OCI-LY7 (cell line): ENCODE results near the gene TECRL. TPM values are rescaled to one million over a fixed set of nuclear protein-coding genes. Genes with fewer than 3 reads are reported as not detected.

Experiments
- BruUV-seq: library from RNA; stranded (reverse); fragments of 400-500 nt; replicated peaks from 2 replicates; lab custom pipeline; 2021; lab: Mats Ljungman, UMichigan
- CTCF ChIA-PET: fragments of 300-600 bp; sonication (Branson Sonifier 250); formaldehyde crosslinking; loops from one replicate; lab custom pipeline; 2022; ENCODE audit warnings: antibody characterized with exemption; ENCODE audit not compliant: unreplicated experiment; lab: Charles Lee
- POLR2A ChIA-PET: fragments of 300-600 bp; sonication (Branson Sonifier 250); formaldehyde crosslinking; loops from one replicate; lab custom pipeline; 2022; ENCODE audit warnings: antibody characterized with exemption; lab: Charles Lee
- DNase-seq: peaks from one replicate; pipeline ENCODE4 v3.0.0-alpha.2; 2015; ENCODE audit warnings: low spot score
- H2AFZ ChIP-seq: fragments of 200-600 bp; sonication (generic), shearing (Covaris generic); 2 replicates; pipeline ENCODE4 v1.6.1; 2014; ENCODE audit warnings: mild to moderate bottlenecking, antibody characterized with exemption, low read length, moderate library complexity
- H3K27ac ChIP-seq: fragments of 200-600 bp; sonication (generic); 2 replicates; pipeline ENCODE4 v1.5.1; 2014; ENCODE audit warnings: mixed run types, low read depth, mild to moderate bottlenecking, moderate library complexity, low read length, inconsistent platforms; ENCODE audit not compliant: poor library complexity, severe bottlenecking
- H3K36me3 ChIP-seq: fragments of 200-600 bp; sonication (generic); 2 replicates; pipeline ENCODE4 v1.6.1; 2014; ENCODE audit warnings: mild to moderate bottlenecking, antibody characterized with exemption, low read length, moderate library complexity, mixed read lengths; ENCODE audit not compliant: insufficient read depth
- H3K4me1 ChIP-seq: fragments of 200-600 bp; sonication (generic); 2 replicates; pipeline ENCODE4 v1.5.1; 2014; ENCODE audit warnings: mild to moderate bottlenecking, low read length; ENCODE audit not compliant: insufficient read depth, poor library complexity, severe bottlenecking
- H3K4me2 ChIP-seq: fragments of 200-600 bp; sonication (generic); 2 replicates; pipeline ENCODE4 v1.6.1; 2014; ENCODE audit warnings: mild to moderate bottlenecking, low read length
- H3K4me3 ChIP-seq: fragments of 200-600 bp; sonication (generic); 2 replicates; pipeline ENCODE4 v1.5.1; 2014; ENCODE audit warnings: mild to moderate bottlenecking, low read depth, low read length; ENCODE audit not compliant: poor library complexity, severe bottlenecking
- H3K79me2 ChIP-seq: fragments of 200-600 bp; sonication (generic); 2 replicates; pipeline ENCODE4 v1.6.1; 2016; ENCODE audit warnings: low read depth, mild to moderate bottlenecking, low read length, moderate library complexity, mixed read lengths; ENCODE audit not compliant: insufficient read depth
- H3K9me2 ChIP-seq: fragments of 200-600 bp; sonication (generic); 2 replicates; pipeline ENCODE4 v1.6.1; 2016; ENCODE audit warnings: mild to moderate bottlenecking, low read length, mixed read lengths; ENCODE audit not compliant: insufficient read depth
- H3K9me3 ChIP-seq: fragments of 200-600 bp; sonication (generic); 2 replicates; pipeline ENCODE4 v1.6.1; 2014; ENCODE audit warnings: mild to moderate bottlenecking, mixed run types, low read length, mixed read lengths
- H4K20me1 ChIP-seq: fragments of 200-600 bp; sonication (generic); 2 replicates; pipeline ENCODE4 v1.6.1; 2014; ENCODE audit warnings: mild to moderate bottlenecking, antibody characterized with exemption, low read length, moderate library complexity, mixed read lengths; ENCODE audit not compliant: insufficient read depth
- EZH2phosphoT487 ChIP-seq: fragments of 200-600 bp; sonication (generic); IDR thresholded peaks from 2 replicates; pipeline ENCODE4 v1.6.1; 2018; ENCODE audit warnings: low read depth, borderline replicate concordance, mild to moderate bottlenecking, mixed run types, antibody characterized with exemption, low read length, moderate library complexity, mixed read lengths
- intact Hi-C: fragments of 100-400 bp; cut with micrococcal nuclease; formaldehyde crosslinking; loops from one replicate; pipeline ENCODE4 v1.10.0; 2022; ENCODE audit not compliant: unreplicated experiment
- total RNA-seq, 2 experiments: library from RNA; depleted of rRNA in 1 of 2; stranded (reverse); fragments of >200 nt in 1 of 2; shearing (Covaris generic) in 1 of 2; gene quantifications; 2 replicates each; pipeline ENCODE4 v1.2.3, GENCODE V29; 2014 to 2022
- TF ChIP-seq, protein P1 (sequence below): fragments of 200-600 bp; sonication (generic); conservative IDR thresholded peaks from 2 replicates; pipeline ENCODE4 v1.5.1; 2014; ENCODE audit warnings: mild to moderate bottlenecking, antibody characterized with exemption, low read length, moderate library complexity, mixed read lengths

Gene TECRL
- total RNA-seq, 2 experiments from 2014 or later, result not detected

DNA sequence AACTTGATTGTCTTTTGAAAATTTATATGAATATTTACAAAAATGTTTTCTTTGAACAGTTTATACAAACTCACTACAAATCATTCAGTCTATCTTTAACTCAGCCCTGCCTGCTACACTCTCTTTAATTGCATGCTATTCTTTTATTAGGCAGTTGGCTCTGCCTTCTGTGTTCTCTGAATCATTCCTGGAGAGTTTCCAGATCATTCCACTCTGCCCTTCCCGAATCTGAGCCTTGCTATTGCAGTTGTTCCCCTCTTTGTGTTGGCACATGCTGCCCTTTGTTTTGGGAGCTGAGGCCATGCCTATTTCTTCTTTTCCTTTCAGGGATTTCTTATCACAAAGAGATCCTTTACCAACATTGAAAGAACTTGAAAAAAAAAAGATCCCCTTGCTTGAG is 8.7 kb upstream of the TECRL start:
- ChIA-PET POLR2A (interaction anchor here (0.6 to 0.8 kb wide), 3 partner anchors 68 to 210 kb away, joined by 3 to 9 read pairs (median 4); no protein-coding TSS in a partner anchor), CTCF (no interaction called here)
- no peaks in the 10 kb centered on the region for H3K4me1 ChIP-seq
- H3K9me3 ChIP-seq, result no peaks in the 10 kb centered on the region
- H3K4me2 ChIP-seq, result no peak overlapping the region
- no peak overlapping the region for H2AFZ ChIP-seq
- H3K4me3 ChIP-seq, result no peak overlapping the region
- no peak for DNase-seq
- TF ChIP-seq, protein P1, sequence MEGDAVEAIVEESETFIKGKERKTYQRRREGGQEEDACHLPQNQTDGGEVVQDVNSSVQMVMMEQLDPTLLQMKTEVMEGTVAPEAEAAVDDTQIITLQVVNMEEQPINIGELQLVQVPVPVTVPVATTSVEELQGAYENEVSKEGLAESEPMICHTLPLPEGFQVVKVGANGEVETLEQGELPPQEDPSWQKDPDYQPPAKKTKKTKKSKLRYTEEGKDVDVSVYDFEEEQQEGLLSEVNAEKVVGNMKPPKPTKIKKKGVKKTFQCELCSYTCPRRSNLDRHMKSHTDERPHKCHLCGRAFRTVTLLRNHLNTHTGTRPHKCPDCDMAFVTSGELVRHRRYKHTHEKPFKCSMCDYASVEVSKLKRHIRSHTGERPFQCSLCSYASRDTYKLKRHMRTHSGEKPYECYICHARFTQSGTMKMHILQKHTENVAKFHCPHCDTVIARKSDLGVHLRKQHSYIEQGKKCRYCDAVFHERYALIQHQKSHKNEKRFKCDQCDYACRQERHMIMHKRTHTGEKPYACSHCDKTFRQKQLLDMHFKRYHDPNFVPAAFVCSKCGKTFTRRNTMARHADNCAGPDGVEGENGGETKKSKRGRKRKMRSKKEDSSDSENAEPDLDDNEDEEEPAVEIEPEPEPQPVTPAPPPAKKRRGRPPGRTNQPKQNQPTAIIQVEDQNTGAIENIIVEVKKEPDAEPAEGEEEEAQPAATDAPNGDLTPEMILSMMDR, result no peak
- TF ChIP-seq EZH2phosphoT487, result no peak
- no peaks in the 10 kb centered on the region for H3K36me3 ChIP-seq
- H3K79me2 ChIP-seq, result no peaks in the 10 kb centered on the region
- no TSS peak for BruUV-seq
- intact Hi-C loops, result no loop called here
- no peaks in the 10 kb centered on the region for H3K9me2 ChIP-seq
- H3K27ac ChIP-seq, result no peak overlapping the region
- H4K20me1 ChIP-seq, result no peaks in the 10 kb centered on the region

DNA sequence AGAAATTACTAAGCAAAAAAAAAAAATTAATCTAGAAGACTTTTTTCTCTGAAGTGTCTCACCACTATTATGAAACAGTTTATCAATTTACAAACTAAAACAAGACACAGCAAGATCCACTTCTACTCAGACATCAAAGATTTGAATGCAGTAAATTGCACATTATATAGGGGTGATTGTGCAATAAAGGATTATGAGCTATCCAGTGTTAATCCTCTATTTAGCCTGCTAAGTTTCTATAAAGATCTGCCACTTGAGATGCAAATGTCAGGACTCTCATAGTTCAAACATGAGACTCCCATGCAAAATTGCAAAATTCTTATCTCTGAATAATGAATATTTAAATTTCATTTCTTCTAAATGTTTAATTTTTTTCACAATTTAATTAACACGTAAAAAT is 2.2 kb downstream of the TECRL start:
- no TSS peak for BruUV-seq
- ChIA-PET CTCF (no interaction called here), POLR2A (no interaction called here)
- H3K36me3 ChIP-seq, result no peaks in the 10 kb centered on the region
- H3K4me1 ChIP-seq, result no peaks in the 10 kb centered on the region
- no peaks in the 10 kb centered on the region for H3K79me2 ChIP-seq
- H2AFZ ChIP-seq, result no peak overlapping the region
- H3K9me2 ChIP-seq, result no peaks in the 10 kb centered on the region
- no peak overlapping the region for H3K27ac ChIP-seq
- H3K4me2 ChIP-seq, result no peak overlapping the region
- H3K4me3 ChIP-seq, result no peak overlapping the region
- TF ChIP-seq, protein P1, result no peak
- no peak for TF ChIP-seq EZH2phosphoT487
- H4K20me1 ChIP-seq, result no peaks in the 10 kb centered on the region
- intact Hi-C loops, result no loop called here
- H3K9me3 ChIP-seq, result no peaks in the 10 kb centered on the region
- no peak for DNase-seq

DNA sequence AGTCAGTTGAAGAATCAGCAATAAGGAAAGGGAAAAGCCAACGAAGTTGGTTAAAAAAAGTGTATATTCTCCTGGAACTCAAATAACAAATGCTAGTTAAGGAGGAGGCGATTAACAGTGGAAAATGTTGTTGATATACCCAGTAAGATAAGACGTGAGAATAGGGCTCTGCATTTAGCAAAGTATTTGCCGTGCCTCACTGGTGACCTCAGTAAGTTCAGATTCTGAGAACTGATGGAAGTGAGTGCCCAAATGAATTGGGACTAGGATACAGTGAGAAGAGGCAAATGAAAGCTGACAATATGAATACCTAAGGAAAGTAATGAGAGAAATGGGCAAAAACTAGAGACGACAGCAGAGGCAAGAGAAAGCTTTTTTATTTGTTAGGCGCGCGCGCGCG is 3.5 kb downstream of the TECRL start:
- Histone ChIP-seq H3K4me2 (no peak overlapping the region), H3K36me3 (no peaks in the 10 kb centered on the region), H3K79me2 (no peaks in the 10 kb centered on the region), H3K9me2 (no peaks in the 10 kb centered on the region), H3K9me3 (no peaks in the 10 kb centered on the region), H3K4me1 (no peaks in the 10 kb centered on the region), H3K4me3 (no peak overlapping the region), H4K20me1 (no peaks in the 10 kb centered on the region), H2AFZ (no peak overlapping the region), H3K27ac (no peak overlapping the region)
- BruUV-seq, result no TSS peak
- ChIA-PET CTCF (no interaction called here), POLR2A (no interaction called here)
- no peak for DNase-seq
- TF ChIP-seq, protein P1, result no peak
- TF ChIP-seq EZH2phosphoT487, result no peak
- intact Hi-C loops, result no loop called here
